GM12891 (cell line): Measurements from ENCODE around the gene ATG7.

Source experiments
- POLR2A ChIP-seq: IDR thresholded peaks from 2 replicates; pipeline ENCODE4 v1.6.1; 2011; ENCODE audit warnings: low read depth, low read length, control low read depth
- TAF1 ChIP-seq: IDR thresholded peaks from 2 replicates; pipeline ENCODE4 v1.6.1; 2011; ENCODE audit warnings: low read depth, low read length, control low read depth

- TF ChIP-seq TAF1, result no peak
- TF ChIP-seq POLR2A, result no peak
Measured at GRCh38 chr3:11276901-11277300, 4.7 kb downstream of the ATG7 start.
